ENCODE measurements around the gene WWOX.
A peak's percentile ranks its signal among the peaks of the same experiment; 100 is the strongest.

Gene WWOX

GRCh38 chr16:79150632-79151310 lies 1051.3 kb downstream of the WWOX start:
- Histone ChIP-seq H3K27me3 (ENCODE audit: control insufficient read depth in 2 of 2, insufficient read depth in 2 of 2, low read length in 2 of 2) (no peaks in the 10 kb centered on the region), H3K27ac (ENCODE audit: low read depth in 2 of 2, low read length in 2 of 2) (no peak overlapping the region), H3K4me3 (ENCODE audit: low read length in 2 of 2) (no peak overlapping the region), H3K36me3 (ENCODE audit: control insufficient read depth in 2 of 2, insufficient read depth in 2 of 2, low read length in 2 of 2) (no peaks in the 10 kb centered on the region), H3K9me3 (ENCODE audit: control insufficient read depth in 2 of 2, low read length in 2 of 2) (no peaks in the 10 kb centered on the region), H3K9ac (ENCODE audit: low read depth in 1 of 2, low read length in 2 of 2) (no peak overlapping the region), H3K4me1 (ENCODE audit: control insufficient read depth in 2 of 2, insufficient read depth in 2 of 2, low read length in 2 of 2) (no peaks in the 10 kb centered on the region)

GRCh38 chr16:79154086-79154485 lies 1054.6 kb downstream of the WWOX start:
- Histone ChIP-seq H3K9ac (ENCODE audit: low read depth in 1 of 2, low read length in 2 of 2) (no peak overlapping the region), H3K4me3 (ENCODE audit: low read length in 2 of 2) (no peak overlapping the region), H3K4me1 (ENCODE audit: control insufficient read depth in 2 of 2, insufficient read depth in 2 of 2, low read length in 2 of 2) (no peaks in the 10 kb centered on the region), H3K27me3 (ENCODE audit: control insufficient read depth in 2 of 2, insufficient read depth in 2 of 2, low read length in 2 of 2) (no peaks in the 10 kb centered on the region), H3K36me3 (ENCODE audit: control insufficient read depth in 2 of 2, insufficient read depth in 2 of 2, low read length in 2 of 2) (no peaks in the 10 kb centered on the region), H3K9me3 (ENCODE audit: control insufficient read depth in 2 of 2, low read length in 2 of 2) (no peaks in the 10 kb centered on the region), H3K27ac (ENCODE audit: low read depth in 2 of 2, low read length in 2 of 2) (no peak overlapping the region)

- Histone ChIP-seq H3K27me3 (ENCODE audit: control insufficient read depth in 2 of 2, insufficient read depth in 2 of 2, low read length in 2 of 2) (no peaks in the 10 kb centered on the region), H3K4me1 (ENCODE audit: control insufficient read depth in 2 of 2, insufficient read depth in 2 of 2, low read length in 2 of 2) (no peaks in the 10 kb centered on the region)
Observed at GRCh38 chr16:79155471-79155870, 1056.0 kb downstream of the WWOX start.

GRCh38 chr16:79155904-79156303 lies 1056.5 kb downstream of the WWOX start:
- Histone ChIP-seq H3K27me3 (ENCODE audit: control insufficient read depth in 2 of 2, insufficient read depth in 2 of 2, low read length in 2 of 2) (no peaks in the 10 kb centered on the region), H3K27ac (ENCODE audit: low read depth in 2 of 2, low read length in 2 of 2) (no peak overlapping the region), H3K36me3 (ENCODE audit: control insufficient read depth in 2 of 2, insufficient read depth in 2 of 2, low read length in 2 of 2) (no peaks in the 10 kb centered on the region), H3K4me1 (ENCODE audit: control insufficient read depth in 2 of 2, insufficient read depth in 2 of 2, low read length in 2 of 2) (no peaks in the 10 kb centered on the region), H3K9me3 (ENCODE audit: control insufficient read depth in 2 of 2, low read length in 2 of 2) (no peaks in the 10 kb centered on the region), H3K9ac (ENCODE audit: low read depth in 1 of 2, low read length in 2 of 2) (no peak overlapping the region), H3K4me3 (ENCODE audit: low read length in 2 of 2) (no peak overlapping the region)

More at GRCh38 chr16:79155471-79155870, 1056.0 kb downstream of the WWOX start:
- Histone ChIP-seq H3K4me3 (ENCODE audit: low read length in 2 of 2) (no peak overlapping the region), H3K9ac (ENCODE audit: low read depth in 1 of 2, low read length in 2 of 2) (no peak overlapping the region), H3K9me3 (ENCODE audit: control insufficient read depth in 2 of 2, low read length in 2 of 2) (no peaks in the 10 kb centered on the region), H3K36me3 (ENCODE audit: control insufficient read depth in 2 of 2, insufficient read depth in 2 of 2, low read length in 2 of 2) (no peaks in the 10 kb centered on the region), H3K27ac (ENCODE audit: low read depth in 2 of 2, low read length in 2 of 2) (no peak overlapping the region)

GRCh38 chr16:79156761-79157160 lies 1057.3 kb downstream of the WWOX start:
- H3K4me1 ChIP-seq (ENCODE audit: control insufficient read depth in 2 of 2, insufficient read depth in 2 of 2, low read length in 2 of 2): no peaks in the 10 kb centered on the region
- no peak overlapping the region for H3K4me3 ChIP-seq (ENCODE audit: low read length in 2 of 2)
- H3K27me3 ChIP-seq (ENCODE audit: control insufficient read depth in 2 of 2, insufficient read depth in 2 of 2, low read length in 2 of 2): no peaks in the 10 kb centered on the region
- no peaks in the 10 kb centered on the region for H3K9me3 ChIP-seq (ENCODE audit: control insufficient read depth in 2 of 2, low read length in 2 of 2)
- no peak overlapping the region for H3K9ac ChIP-seq (ENCODE audit: low read depth in 1 of 2, low read length in 2 of 2)
- no peaks in the 10 kb centered on the region for H3K36me3 ChIP-seq (ENCODE audit: control insufficient read depth in 2 of 2, insufficient read depth in 2 of 2, low read length in 2 of 2)
- no peak overlapping the region for H3K27ac ChIP-seq (ENCODE audit: low read depth in 2 of 2, low read length in 2 of 2)

- no peak overlapping the region for H3K9ac ChIP-seq (ENCODE audit: low read depth in 1 of 2, low read length in 2 of 2)
- H3K27me3 ChIP-seq (ENCODE audit: control insufficient read depth in 2 of 2, insufficient read depth in 2 of 2, low read length in 2 of 2): no peaks in the 10 kb centered on the region
- no peaks in the 10 kb centered on the region for H3K36me3 ChIP-seq (ENCODE audit: control insufficient read depth in 2 of 2, insufficient read depth in 2 of 2, low read length in 2 of 2)
- no peak overlapping the region for H3K4me3 ChIP-seq (ENCODE audit: low read length in 2 of 2)
- H3K9me3 ChIP-seq (ENCODE audit: control insufficient read depth in 2 of 2, low read length in 2 of 2): no peaks in the 10 kb centered on the region
- no peaks in the 10 kb centered on the region for H3K4me1 ChIP-seq (ENCODE audit: control insufficient read depth in 2 of 2, insufficient read depth in 2 of 2, low read length in 2 of 2)
- H3K27ac ChIP-seq (ENCODE audit: low read depth in 2 of 2, low read length in 2 of 2): no peak overlapping the region
Observed at GRCh38 chr16:79158337-79158736, 1058.9 kb downstream of the WWOX start.

- Histone ChIP-seq H3K9ac (ENCODE audit: low read depth in 1 of 2, low read length in 2 of 2) (no peak overlapping the region), H3K27ac (ENCODE audit: low read depth in 2 of 2, low read length in 2 of 2) (no peak overlapping the region), H3K4me3 (ENCODE audit: low read length in 2 of 2) (no peak overlapping the region), H3K4me1 (ENCODE audit: control insufficient read depth in 2 of 2, insufficient read depth in 2 of 2, low read length in 2 of 2) (no peaks in the 10 kb centered on the region), H3K36me3 (ENCODE audit: control insufficient read depth in 2 of 2, insufficient read depth in 2 of 2, low read length in 2 of 2) (no peaks in the 10 kb centered on the region), H3K27me3 (ENCODE audit: control insufficient read depth in 2 of 2, insufficient read depth in 2 of 2, low read length in 2 of 2) (no peaks in the 10 kb centered on the region), H3K9me3 (ENCODE audit: control insufficient read depth in 2 of 2, low read length in 2 of 2) (no peaks in the 10 kb centered on the region)
Observed at GRCh38 chr16:79159261-79160049, 1060.0 kb downstream of the WWOX start.

- Histone ChIP-seq H3K9me3 (ENCODE audit: control insufficient read depth in 2 of 2, low read length in 2 of 2) (peaks cover 2% of the 10 kb centered on the region in 2 donors), H3K4me1 (ENCODE audit: control insufficient read depth in 2 of 2, insufficient read depth in 2 of 2, low read length in 2 of 2) (no peaks in the 10 kb centered on the region), H3K27ac (ENCODE audit: low read depth in 2 of 2, low read length in 2 of 2) (no peak overlapping the region), H3K9ac (ENCODE audit: low read depth in 1 of 2, low read length in 2 of 2) (no peak overlapping the region), H3K27me3 (ENCODE audit: control insufficient read depth in 2 of 2, insufficient read depth in 2 of 2, low read length in 2 of 2) (no peaks in the 10 kb centered on the region), H3K4me3 (ENCODE audit: low read length in 2 of 2) (no peak overlapping the region), H3K36me3 (ENCODE audit: control insufficient read depth in 2 of 2, insufficient read depth in 2 of 2, low read length in 2 of 2) (no peaks in the 10 kb centered on the region)
Observed at GRCh38 chr16:79162977-79163376, 1063.5 kb downstream of the WWOX start.

GRCh38 chr16:79163691-79164387 lies 1064.4 kb downstream of the WWOX start:
- Histone ChIP-seq H3K27ac (ENCODE audit: low read depth in 2 of 2, low read length in 2 of 2) (no peak overlapping the region), H3K9me3 (ENCODE audit: control insufficient read depth in 2 of 2, low read length in 2 of 2) (peaks cover 2% of the 10 kb centered on the region in 2 donors), H3K9ac (ENCODE audit: low read depth in 1 of 2, low read length in 2 of 2) (no peak overlapping the region), H3K4me1 (ENCODE audit: control insufficient read depth in 2 of 2, insufficient read depth in 2 of 2, low read length in 2 of 2) (no peaks in the 10 kb centered on the region), H3K4me3 (ENCODE audit: low read length in 2 of 2) (peak overlapping the region; percentile 59 to 71), H3K36me3 (ENCODE audit: control insufficient read depth in 2 of 2, insufficient read depth in 2 of 2, low read length in 2 of 2) (no peaks in the 10 kb centered on the region), H3K27me3 (ENCODE audit: control insufficient read depth in 2 of 2, insufficient read depth in 2 of 2, low read length in 2 of 2) (no peaks in the 10 kb centered on the region)

- Histone ChIP-seq H3K9ac (ENCODE audit: low read depth in 1 of 2, low read length in 2 of 2) (no peak overlapping the region), H3K4me3 (ENCODE audit: low read length in 2 of 2) (no peak overlapping the region), H3K27me3 (ENCODE audit: control insufficient read depth in 2 of 2, insufficient read depth in 2 of 2, low read length in 2 of 2) (no peaks in the 10 kb centered on the region), H3K9me3 (ENCODE audit: control insufficient read depth in 2 of 2, low read length in 2 of 2) (peaks cover 2% of the 10 kb centered on the region in 2 donors), H3K27ac (ENCODE audit: low read depth in 2 of 2, low read length in 2 of 2) (no peak overlapping the region), H3K4me1 (ENCODE audit: control insufficient read depth in 2 of 2, insufficient read depth in 2 of 2, low read length in 2 of 2) (no peaks in the 10 kb centered on the region), H3K36me3 (ENCODE audit: control insufficient read depth in 2 of 2, insufficient read depth in 2 of 2, low read length in 2 of 2) (no peaks in the 10 kb centered on the region)
Observed at GRCh38 chr16:79164388-79164995, 1065.0 kb downstream of the WWOX start.

All from mucosa of rectum (tissue), 2 donors.